GM18861 (cell line): Measurements from ENCODE around the gene PIR.

ENCODE experiments used
- ATAC-seq: cut with Tn5 transposase; IDR thresholded peaks from one replicate; pipeline ENCODE4 v1.9.1; 2021; ENCODE audit not compliant: unreplicated experiment

PIR gene

DNA sequence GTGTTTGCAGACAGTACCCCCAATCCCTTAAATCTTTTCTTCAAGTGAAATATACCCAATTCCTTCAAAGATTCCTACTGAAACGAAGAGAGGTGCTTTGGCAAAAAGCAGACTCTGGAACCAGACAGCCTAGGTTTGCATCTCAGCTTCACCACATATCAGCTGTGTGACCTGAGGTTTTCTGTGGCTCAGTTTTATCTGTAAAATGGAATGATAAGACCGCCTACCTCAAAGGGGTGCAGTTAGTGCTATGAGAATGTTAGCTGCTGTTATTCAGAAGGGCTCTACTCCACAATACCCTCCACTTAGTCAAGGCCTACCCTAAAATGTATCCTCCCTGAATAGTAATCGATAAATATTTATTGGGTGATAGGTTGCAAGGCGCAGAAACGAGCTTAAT lies 664 bp downstream of the PIR start:
- no peak for ATAC-seq

GRCh38 chrX:15483891-15484290 lies 9.2 kb downstream of the PIR start:
- no peak for ATAC-seq

- ATAC-seq, result no peak
Observed at GRCh38 chrX:15475486-15475885, 17.6 kb downstream of the PIR start.

GRCh38 chrX:15475021-15475420 lies 18.1 kb downstream of the PIR start:
- no peak for ATAC-seq

- no peak for ATAC-seq
Observed at GRCh38 chrX:15474028-15474427, 19.1 kb downstream of the PIR start.

DNA sequence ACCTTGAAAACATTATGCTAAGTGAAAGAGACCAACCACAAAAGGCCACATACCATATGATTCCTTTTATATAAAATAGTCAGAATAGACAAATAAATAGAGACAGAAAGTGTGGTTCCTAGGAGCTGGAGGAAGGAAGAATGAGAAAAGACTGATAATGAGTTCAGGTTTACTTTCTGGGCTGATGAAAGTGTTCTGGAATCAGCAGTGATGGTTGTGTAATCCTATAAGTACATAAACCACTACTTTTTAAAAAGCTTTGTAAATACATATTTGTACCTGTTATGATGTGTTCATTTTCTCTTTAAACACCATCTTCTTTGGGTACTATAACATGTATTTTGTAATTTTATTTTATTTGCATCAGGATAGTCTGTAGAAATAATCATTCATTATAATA lies 20.6 kb downstream of the PIR start:
- ATAC-seq, result no peak

GRCh38 chrX:15471028-15471427 lies 22.1 kb downstream of the PIR start:
- peak; percentile 65 for ATAC-seq

GRCh38 chrX:15469613-15470012 lies 23.5 kb downstream of the PIR start:
- ATAC-seq, result no peak

DNA sequence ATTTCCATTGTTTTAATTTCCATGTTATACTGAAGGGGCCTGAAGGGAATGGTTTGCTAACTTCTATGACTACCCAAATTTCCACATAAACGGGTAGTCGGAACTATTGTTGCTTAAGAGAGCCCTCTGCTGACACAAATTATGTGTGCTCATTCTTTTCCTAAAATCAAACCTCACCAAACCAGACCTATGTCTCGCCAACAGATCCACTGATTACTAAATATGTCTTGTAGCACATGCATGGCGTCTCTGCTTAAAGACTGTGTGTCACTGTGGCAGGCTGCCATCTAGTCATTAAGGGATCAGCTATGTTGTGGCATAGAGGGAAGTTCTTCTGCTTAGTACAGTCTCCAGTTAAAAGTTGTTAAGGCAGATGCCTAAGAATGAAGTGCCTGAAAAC lies 25.1 kb downstream of the PIR start:
- ATAC-seq, result no peak

- ATAC-seq, result no peak
Observed at GRCh38 chrX:15465896-15466651, 27.1 kb downstream of the PIR start.

DNA sequence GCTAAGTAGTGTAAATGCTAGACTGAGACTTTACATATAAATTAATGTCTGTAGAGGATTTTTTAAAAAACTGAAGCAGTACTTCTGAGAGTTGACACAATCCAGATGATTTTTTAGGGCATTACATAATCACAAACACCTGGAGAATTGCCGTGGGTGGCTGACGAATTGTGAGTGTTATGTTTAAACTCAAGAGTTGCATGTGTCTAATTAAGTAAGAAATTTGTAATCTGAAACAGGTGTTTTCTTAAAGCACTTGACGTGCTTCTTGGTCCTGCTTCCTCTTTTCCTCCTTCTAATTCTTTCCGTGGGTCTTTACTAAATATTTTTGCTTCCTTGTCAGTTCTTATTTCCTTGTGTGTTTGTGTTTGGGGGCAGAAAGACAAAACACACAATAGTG lies 27.8 kb downstream of the PIR start:
- ATAC-seq, result peak; percentile 58

GRCh38 chrX:15464704-15465103 lies 28.4 kb downstream of the PIR start:
- no peak for ATAC-seq

DNA sequence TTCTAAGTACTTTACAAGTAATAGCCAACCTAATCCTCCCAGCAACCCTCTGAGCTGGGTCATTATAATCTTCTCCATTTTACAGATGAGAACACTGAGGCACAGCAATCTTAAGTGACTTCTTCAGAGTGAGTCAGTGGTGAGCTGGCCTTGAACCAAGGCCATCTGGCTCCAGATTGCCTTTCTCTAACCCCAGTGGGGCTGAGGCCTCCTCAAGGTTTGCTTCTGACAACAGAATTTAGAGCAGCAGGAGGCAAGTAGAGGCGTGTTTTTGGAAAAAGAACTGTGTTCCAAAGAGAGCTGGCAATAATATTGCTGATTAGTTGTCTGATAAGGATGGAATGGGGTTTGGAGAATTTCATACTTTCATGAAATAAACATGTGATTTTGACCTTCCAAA lies 41.2 kb downstream of the PIR start:
- ATAC-seq, result no peak

- no peak for ATAC-seq
Observed at GRCh38 chrX:15448010-15448639, 45.0 kb downstream of the PIR start.

- no peak for ATAC-seq
Observed at GRCh38 chrX:15441464-15441863, 51.7 kb downstream of the PIR start.

- ATAC-seq, result peak; percentile 93
Observed at GRCh38 chrX:15438332-15438731, 54.8 kb downstream of the PIR start.

DNA sequence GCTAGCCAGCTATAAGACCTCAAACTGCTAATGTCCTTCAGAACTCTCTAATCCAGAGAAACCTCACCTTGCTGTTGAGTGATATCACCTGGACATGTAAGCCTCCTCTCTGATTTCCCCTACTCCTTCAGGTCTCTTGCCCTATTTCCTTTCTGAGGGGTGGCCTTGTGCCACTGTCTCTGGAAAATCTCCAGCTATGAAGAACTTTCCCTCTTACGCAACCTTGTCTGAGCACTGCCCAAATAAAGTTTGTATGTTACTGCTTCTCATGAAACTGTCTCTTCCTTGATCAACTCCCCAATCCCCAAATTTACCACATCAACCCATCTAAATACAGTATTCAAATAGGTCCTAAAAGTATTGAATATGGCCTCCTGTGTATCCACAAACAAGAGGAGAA lies 55.4 kb downstream of the PIR start:
- ATAC-seq, result no peak

GRCh38 chrX:15435836-15436619 lies 57.1 kb downstream of the PIR start:
- no peak for ATAC-seq

- ATAC-seq, result no peak
Observed at GRCh38 chrX:15434205-15434604, 58.9 kb downstream of the PIR start.

GRCh38 chrX:15430584-15430983 lies 62.5 kb downstream of the PIR start:
- ATAC-seq, result no peak

GRCh38 chrX:15430076-15430475 lies 63.1 kb downstream of the PIR start:
- no peak for ATAC-seq

- no peak for ATAC-seq
Observed at GRCh38 chrX:15425024-15425423, 68.1 kb downstream of the PIR start.
